A673 (cell line): ENCODE measurements around the gene RAB17. TPM values are rescaled to one million over a fixed set of nuclear protein-coding genes. Genes with fewer than 3 reads are reported as not detected.
A peak's percentile ranks its signal among the peaks of the same experiment; 100 is the strongest.

ENCODE experiments used
- BruUV-seq: library from RNA; stranded (reverse); fragments of 400-500 nt; replicated peaks from 2 replicates; lab custom pipeline; 2021; lab: Mats Ljungman, UMichigan
- CTCF ChIA-PET: fragments of 300-600 bp; sonication (Branson Sonifier 250); formaldehyde crosslinking; loops from one replicate; lab custom pipeline; 2022; ENCODE audit warnings: antibody characterized with exemption; lab: Charles Lee
- POLR2A ChIA-PET: fragments of 300-600 bp; sonication (Branson Sonifier 250); formaldehyde crosslinking; loops from one replicate; lab custom pipeline; 2022; ENCODE audit warnings: antibody characterized with exemption; ENCODE audit not compliant: low non-redundant PET; lab: Charles Lee
- DNase-seq: peaks from one replicate; pipeline ENCODE4 v3.0.0-alpha.2; 2015; ENCODE audit warnings: low spot score
- H3K27ac ChIP-seq: fragments of 200-600 bp; sonication (generic); 2 replicates; pipeline ENCODE4 v1.5.1; 2016; ENCODE audit warnings: mixed run types, low read depth, mild to moderate bottlenecking, mixed read lengths, antibody characterized with exemption, low read length; ENCODE audit not compliant: poor library complexity, severe bottlenecking
- H3K27me3 ChIP-seq: fragments of 200-600 bp; sonication (generic); replicated peaks from 2 replicates; pipeline ENCODE4 v1.6.1; 2017; ENCODE audit warnings: mixed run types, low read depth, mild to moderate bottlenecking, mixed read lengths, antibody characterized with exemption, low read length; ENCODE audit not compliant: insufficient read depth, poor library complexity
- H3K36me3 ChIP-seq: fragments of 200-600 bp; sonication (generic); 2 replicates; pipeline ENCODE4 v1.6.1; 2016; ENCODE audit warnings: mixed run types, mild to moderate bottlenecking, mixed read lengths, antibody characterized with exemption, low read length; ENCODE audit not compliant: insufficient read depth, poor library complexity, severe bottlenecking
- H3K4me1 ChIP-seq: fragments of 200-600 bp; sonication (generic); 2 replicates; pipeline ENCODE4 v1.6.1; 2017; ENCODE audit warnings: mixed run types, mild to moderate bottlenecking, mixed read lengths, antibody characterized with exemption, low read length; ENCODE audit not compliant: insufficient read depth, poor library complexity, severe bottlenecking
- H3K4me3 ChIP-seq: fragments of 200-600 bp; sonication (generic); 2 replicates; pipeline ENCODE4 v1.5.1; 2016; ENCODE audit warnings: low read depth, mixed run types, mild to moderate bottlenecking, mixed read lengths, low read length; ENCODE audit not compliant: poor library complexity, severe bottlenecking
- H3K9me3 ChIP-seq: fragments of 200-600 bp; sonication (generic); 2 replicates; pipeline ENCODE4 v1.6.1; 2016; ENCODE audit warnings: mixed run types, low read depth, mild to moderate bottlenecking, mixed read lengths, antibody characterized with exemption, low read length; ENCODE audit not compliant: poor library complexity, severe bottlenecking
- CTCF ChIP-seq: fragments of 300-800, 200-600 bp; sonication (generic); conservative IDR thresholded peaks from 2 replicates; pipeline ENCODE4 v1.5.1; 2017; ENCODE audit warnings: low read depth, mild to moderate bottlenecking, antibody characterized with exemption, low read length, moderate library complexity, mixed read lengths
- EZH2 ChIP-seq: fragments of 200-600 bp; sonication (generic); IDR thresholded peaks from 2 replicates; pipeline ENCODE4 v1.6.1; 2017; ENCODE audit warnings: borderline replicate concordance, low read depth, mild to moderate bottlenecking, mixed read lengths, antibody characterized with exemption, low read length; ENCODE audit not compliant: poor library complexity, severe bottlenecking
- intact Hi-C: fragments of 100-400 bp; cut with micrococcal nuclease; formaldehyde crosslinking; loops from one replicate; pipeline ENCODE4 v1.10.0; 2022; ENCODE audit not compliant: unreplicated experiment
- total RNA-seq: library from RNA; stranded (reverse); gene quantifications from 2 replicates; pipeline ENCODE4 v1.2.3, GENCODE V29; 2021

Gene RAB17
- total RNA-seq, 1 experiment from 2014 or later = 0.62 TPM

- no TSS peak for BruUV-seq
These were observed 36.6 kb downstream of the RAB17 start for GRCh38 chr2:237553948-237554347.

GRCh38 chr2:237552908-237553307 lies 37.6 kb downstream of the RAB17 start:
- H3K4me1 ChIP-seq = no peaks in the 10 kb centered on the region
- intact Hi-C loops = no loop called here
- peaks cover 5% of the 10 kb centered on the region for H3K9me3 ChIP-seq
- ChIA-PET CTCF (no interaction called here), POLR2A (no interaction called here)
- peak; percentile 17 for DNase-seq
- TF ChIP-seq EZH2 = no peak
- TF ChIP-seq CTCF = no peak
- H3K4me3 ChIP-seq = no peak overlapping the region
- peaks cover 10% of the 10 kb centered on the region for H3K27me3 ChIP-seq
- no TSS peak for BruUV-seq
- no peak overlapping the region for H3K27ac ChIP-seq
- H3K36me3 ChIP-seq = no peaks in the 10 kb centered on the region

More at GRCh38 chr2:237553948-237554347, 36.6 kb downstream of the RAB17 start:
- peaks cover 13% of the 10 kb centered on the region for H3K27me3 ChIP-seq
- no peaks in the 10 kb centered on the region for H3K4me1 ChIP-seq
- H3K36me3 ChIP-seq = no peaks in the 10 kb centered on the region
- H3K27ac ChIP-seq = no peak overlapping the region
- TF ChIP-seq EZH2 (no peak), CTCF (no peak)
- intact Hi-C loops = no loop called here
- ChIA-PET POLR2A (no interaction called here), CTCF (no interaction called here)
- peaks cover 5% of the 10 kb centered on the region for H3K9me3 ChIP-seq
- DNase-seq = no peak
- H3K4me3 ChIP-seq = no peak overlapping the region

GRCh38 chr2:237551071-237551574 lies 39.4 kb downstream of the RAB17 start:
- Histone ChIP-seq H3K4me3 (no peak overlapping the region), H3K36me3 (no peaks in the 10 kb centered on the region), H3K4me1 (no peaks in the 10 kb centered on the region), H3K27ac (no peak overlapping the region), H3K27me3 (peaks cover 3% of the 10 kb centered on the region), H3K9me3 (peaks cover 5% of the 10 kb centered on the region)
- BruUV-seq = no TSS peak
- no peak for DNase-seq
- intact Hi-C loops = no loop called here
- TF ChIP-seq CTCF (no peak), EZH2 (no peak)
- ChIA-PET POLR2A (no interaction called here), CTCF (no interaction called here)
